GM12878 (cell line): ENCODE results near the gene HMGB1. TPM values are rescaled to one million over a fixed set of nuclear protein-coding genes. Genes with fewer than 3 reads are reported as not detected.
A peak's percentile ranks its signal among the peaks of the same experiment; 100 is the strongest.

Experiments used
- ATAC-seq: fragments of 200-7000 bp; cut with Tn5 transposase; 3 replicates; pipeline ENCODE4 v1.9.1; 2020; ENCODE audit warnings: mild to moderate bottlenecking, moderate library complexity
- BruUV-seq: library from RNA; stranded (reverse); fragments of 400-500 nt; replicated peaks from 2 replicates; lab custom pipeline; 2021; lab: Mats Ljungman, UMichigan
- CTCF ChIA-PET: fragments of 300-600 bp; sonication (Branson Sonifier 250); formaldehyde crosslinking; extraction: SDS; loops from one replicate; lab custom pipeline; 2021; ENCODE audit warnings: inconsistent platforms; lab: Yijun Ruan, JAX
- POLR2A ChIA-PET: fragments of 350-600 bp; formaldehyde crosslinking; extraction: SDS; loops from one replicate; lab custom pipeline; 2021; ENCODE audit warnings: inconsistent platforms; lab: Charles Lee
- RAD21 ChIA-PET: fragments of 300-600 bp; sonication (Branson Sonifier 250); formaldehyde crosslinking; loops from one replicate; lab custom pipeline; 2023; ENCODE audit warnings: antibody characterized with exemption; ENCODE audit not compliant: unreplicated experiment; lab: Charles Lee
- SMC1A ChIA-PET: fragments of 300-600 bp; sonication (Branson Sonifier 250); formaldehyde crosslinking; loops from one replicate; lab custom pipeline; 2023; ENCODE audit not compliant: unreplicated experiment, uncharacterized antibody; lab: Charles Lee
- DNase-seq: peaks from one replicate; pipeline ENCODE4 v3.0.0-alpha.2; 2011; ENCODE audit warnings: low read depth, low spot score
- FAIRE-seq: peaks from 3 replicates; lab custom pipeline; 2011; peaks lifted over from hg19 to GRCh38; lab: Jason Lieb, UNC
- H2AFZ ChIP-seq: 2 replicates; pipeline ENCODE4 v1.6.0; 2011; ENCODE audit warnings: low read depth, low read length, control low read depth; ENCODE audit not compliant: control insufficient read depth
- H3K27ac ChIP-seq: 2 replicates; pipeline ENCODE4 v1.5.1; 2011; ENCODE audit warnings: control low read depth; ENCODE audit not compliant: control insufficient read depth, insufficient read depth
- H3K27me3 ChIP-seq, 2 experiments: replicated peaks in 1 of 2; 2 replicates each; pipeline versions ENCODE4 v1.6.0 to v1.6.1; 2011; ENCODE audit warnings: low read length in 1 of 2; ENCODE audit not compliant: control insufficient read depth in 2 of 2, insufficient read depth in 2 of 2
- H3K36me3 ChIP-seq, 2 experiments: 2 replicates each; pipeline ENCODE4 v1.5.1; 2011; ENCODE audit warnings: low read length in 1 of 2; ENCODE audit not compliant: control insufficient read depth in 2 of 2, insufficient read depth in 2 of 2
- H3K4me1 ChIP-seq: 2 replicates; pipeline ENCODE4 v1.6.1; 2011; ENCODE audit warnings: mild to moderate bottlenecking, low read length, moderate library complexity, mixed read lengths; ENCODE audit not compliant: control insufficient read depth, insufficient read depth
- H3K4me2 ChIP-seq: 2 replicates; pipeline ENCODE4 v1.6.0; 2011; ENCODE audit warnings: control low read depth; ENCODE audit not compliant: control insufficient read depth, insufficient read depth
- H3K4me3 ChIP-seq: fragments of 200-600 bp; sonication (generic); 2 replicates; pipeline ENCODE4 v1.5.1; 2016
- H3K79me2 ChIP-seq: 2 replicates; pipeline ENCODE4 v1.6.0; 2011; ENCODE audit warnings: low read length; ENCODE audit not compliant: control insufficient read depth, insufficient read depth
- H3K9ac ChIP-seq: 2 replicates; pipeline ENCODE4 v1.8.0; 2011; ENCODE audit warnings: low read length, control low read depth, mixed read lengths; ENCODE audit not compliant: control insufficient read depth, insufficient read depth
- H3K9me3 ChIP-seq: replicated peaks from 3 replicates; pipeline ENCODE4 v1.5.1; 2011; ENCODE audit warnings: mild to moderate bottlenecking, low read length; ENCODE audit not compliant: control insufficient read depth, insufficient read depth
- H4K20me1 ChIP-seq: 2 replicates; pipeline ENCODE4 v1.6.0; 2011; ENCODE audit not compliant: control insufficient read depth, insufficient read depth
- CUX1 ChIP-seq: IDR thresholded peaks from 2 replicates; pipeline ENCODE4 v1.6.1; 2012; ENCODE audit warnings: improper control_type of control experiment, low read depth, low read length; ENCODE audit not compliant: insufficient replicate concordance
- IRF5 ChIP-seq: fragments of 450-650 bp; IDR thresholded peaks from 2 replicates; pipeline ENCODE4 v1.6.1; 2017; ENCODE audit warnings: borderline replicate concordance
- KAT2A ChIP-seq: conservative IDR thresholded peaks from 2 replicates; pipeline ENCODE4 v1.6.1; 2011; ENCODE audit warnings: low read depth, low read length; ENCODE audit not compliant: control insufficient read depth
- MLLT1 ChIP-seq: fragments of 450-650 bp; IDR thresholded peaks from 2 replicates; pipeline ENCODE4 v1.6.1; 2016; ENCODE audit warnings: mild to moderate bottlenecking
- NR2F1 ChIP-seq: fragments of 450-650 bp; conservative IDR thresholded peaks from 2 replicates; pipeline ENCODE4 v1.6.1; 2017; ENCODE audit warnings: mild to moderate bottlenecking
- RB1 ChIP-seq: fragments of 450-650 bp; formaldehyde crosslinking; IDR thresholded peaks from 2 replicates; pipeline ENCODE4 v1.6.1; 2017; ENCODE audit warnings: mild to moderate bottlenecking, borderline replicate concordance
- RELB ChIP-seq: fragments of 450-650 bp; IDR thresholded peaks from 2 replicates; pipeline ENCODE4 v1.6.1; 2017; ENCODE audit warnings: low read depth, mild to moderate bottlenecking, moderate library complexity
- SP1 ChIP-seq: IDR thresholded peaks from one replicate; pipeline ENCODE4 v1.6.1; 2011; ENCODE audit warnings: low read depth, low read length
- SRF ChIP-seq, 2 experiments: IDR thresholded peaks; 2 replicates each; pipeline ENCODE4 v1.6.1; 2011; ENCODE audit warnings: low read depth in 2 of 2, low read length in 2 of 2, mild to moderate bottlenecking in 1 of 2, moderate library complexity in 1 of 2
- STAT1 ChIP-seq: fragments of 450-650 bp; conservative IDR thresholded peaks from 2 replicates; pipeline ENCODE4 v1.6.1; 2014; ENCODE audit warnings: antibody characterized with exemption, mild to moderate bottlenecking
- WRNIP1 ChIP-seq: IDR thresholded peaks from 2 replicates; pipeline ENCODE4 v1.6.1; 2011; ENCODE audit warnings: low read depth, low read length, improper control_type of control experiment, borderline replicate concordance
- ZBED1 ChIP-seq: IDR thresholded peaks from 2 replicates; pipeline ENCODE4 v1.6.1; 2016; ENCODE audit warnings: borderline replicate concordance
- WGBS: methylation state at CpG from one replicate; pipeline ENCODE4 v1.1.6; 2016; ENCODE audit warnings: low lambda C conversion rate; ENCODE audit not compliant: insufficient replicate concordance, insufficient coverage; ENCODE audit errors: missing lambda C conversion rate; 5-methylcytosine and 5-hydroxymethylcytosine counted together
- in situ Hi-C: fragments of 300-500 bp; cut with MboI; formaldehyde crosslinking; loops from 9 replicates; pipeline ENCODE4 v1.14.3; 2018; ENCODE audit warnings: mixed read lengths
- intact Hi-C: fragments of 100-400 bp; cut with micrococcal nuclease; formaldehyde crosslinking; loops from one replicate; pipeline ENCODE4 v1.14.2; 2022; ENCODE audit not compliant: unreplicated experiment
- polyA plus RNA-seq, 11 experiments: library from polyadenylated mRNA; depleted of rRNA in 4 of 11; unstranded in 6 of 11; stranded (reverse) in 5 of 11; fragments of >200 nt; fragmentation: Nextera tagmentation in 4 of 11; fragmentation: Illumina TruSeq in 1 of 11; extraction: Ambion mirVana in 4 of 11; extraction: Trizol in 1 of 11; gene quantifications; 1 replicate in 1 of 11; 2 replicates in 10 of 11; pipeline versions ENCODE4 v1.2.1 to v1.2.3, GENCODE V29; 2011 to 2016; ENCODE audit warnings: inconsistent platforms in 2 of 11, missing spikeins in 2 of 11, low read depth in 1 of 11
- total RNA-seq, 4 experiments: library from RNA; depleted of rRNA in 3 of 4; stranded (reverse); fragments of >200 nt in 3 of 4; fragmentation: Illumina TruSeq in 1 of 4; extraction: Trizol in 1 of 4; gene quantifications; 2 replicates each; pipeline versions ENCODE4 v1.2.1 to v1.2.3, GENCODE V29; 2013 to 2021

HMGB1 gene
- total and polyA plus RNA-seq, 10 of the 15 experiments (the other 5 are each of a cell fraction or from before 2014, with no cell fraction given): 365 to 2,529 (median 1,396) TPM

- ChIA-PET POLR2A (interaction anchor here (0.6 to 3.8 kb wide), 8 partner anchors 9 to 186 kb away, joined by 3 to 57 read pairs (median 4); partner anchors contain the start of gene UBE2L5), RAD21 (interaction anchor here (0.6 to 4.2 kb wide), 13 partner anchors 9 to 262 kb away, joined by 3 to 89 read pairs (median 3); partner anchors contain the start of genes HMGB1 and UBE2L5), SMC1A (interaction anchor here (0.6 to 5.1 kb wide), 22 partner anchors 9 to 299 kb away, joined by 3 to 155 read pairs (median 4); partner anchors contain the start of gene UBE2L5), CTCF (interaction anchor here (0.8 to 5.0 kb wide), 3 partner anchors 12 to 299 kb away, joined by 3 to 61 read pairs (median 6); no protein-coding TSS in a partner anchor)
- H3K4me1 ChIP-seq: peaks cover 28% of the 10 kb centered on the region
- 14% methylated on average over 2 of the region's 2 CpGs for WGBS
- in situ Hi-C loops: no loop called here
- peak overlapping the region; percentile 75 for H2AFZ ChIP-seq
- FAIRE-seq (no peak), DNase-seq (no peak), ATAC-seq (peak; percentile 59)
- peak overlapping the region; percentile 32; the same call in 1 of the 2 replicates for H3K9ac ChIP-seq
- H3K4me3 ChIP-seq: peak overlapping the region; percentile 20; the same call in 1 of the 2 replicates
- intact Hi-C loops: loop anchor here (5.0 kb wide), 1 partner anchor 124 kb away; the partner anchor contains the start of gene KATNAL1
- peak overlapping the region; percentile 85 for H3K4me2 ChIP-seq
- peak overlapping the region; percentile 56 for H3K27ac ChIP-seq
- BruUV-seq: no TSS peak
- H3K79me2 ChIP-seq: no peaks in the 10 kb centered on the region
- no peaks in the 10 kb centered on the region for H3K27me3 ChIP-seq
- no peaks in the 10 kb centered on the region for H3K9me3 ChIP-seq
- no peaks in the 10 kb centered on the region for H3K36me3 ChIP-seq
- H4K20me1 ChIP-seq: no peaks in the 10 kb centered on the region
- TF ChIP-seq SRF (IDR thresholded peaks at IDR 0.05; ENCODE audit: low read depth in 2 of 2, low read length in 2 of 2): no peak
- no peak for TF ChIP-seq STAT1
- TF ChIP-seq RB1: 0 out of 2 replicates have a peak, but pooled peaks have one; percentile 6
- TF ChIP-seq NR2F1: no peak
- no peak for TF ChIP-seq CUX1
- TF ChIP-seq KAT2A: no peak
- TF ChIP-seq IRF5: no peak
- TF ChIP-seq MLLT1: no peak
- TF ChIP-seq RELB: no peak
- no peak for TF ChIP-seq WRNIP1
- no peak for TF ChIP-seq SP1
- TF ChIP-seq ZBED1: no peak
Measured at GRCh38 chr13:30431269-30431940, 34.3 kb downstream of the HMGB1 start.
